ENCODE results near the gene MAP10. TPM values are rescaled to one million over a fixed set of nuclear protein-coding genes. Genes with fewer than 3 reads are reported as not detected.
"Not testable (repeated sequence)": the region's sequence is repeated elsewhere in the genome, so short reads cannot be mapped to it uniquely, and the experiment has no call there.

MAP10 gene
- total and polyA plus RNA-seq, 2 experiments from 2014 or later = 1.5 to 2.3 TPM

DNA sequence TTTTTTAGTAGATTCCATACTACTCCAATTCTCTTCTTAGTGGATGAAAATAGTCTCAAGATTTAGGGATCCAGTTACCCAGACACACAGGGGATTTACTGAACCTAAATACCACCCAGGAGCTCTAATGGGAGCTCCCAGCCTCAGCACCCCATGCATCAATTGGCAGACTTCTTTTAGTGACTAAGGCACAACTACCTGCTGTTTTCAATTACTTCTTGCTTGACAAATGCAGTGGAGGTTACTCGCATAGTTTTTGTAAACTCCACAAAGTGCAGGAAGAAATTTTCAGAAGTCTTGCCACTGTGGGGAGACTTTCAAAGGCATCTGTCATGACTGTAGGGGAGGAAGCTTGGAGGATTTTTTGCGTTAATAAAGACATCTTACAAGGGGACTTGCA lies 35.5 kb upstream of the MAP10 start:
- no peaks in the 10 kb centered on the region for H3K9me2 ChIP-seq (ENCODE audit: insufficient read depth)
- H3K27me3 ChIP-seq (replicated peaks; ENCODE audit: insufficient read depth) = no peaks in the 10 kb centered on the region
- no peak overlapping the region for H3K4me2 ChIP-seq (ENCODE audit: unreplicated experiment)
- peaks cover 16% of the 10 kb centered on the region; the same call in 1 of the 2 replicates for H3F3A ChIP-seq (ENCODE audit: insufficient read depth)
- H3K27ac ChIP-seq = no peak overlapping the region
- no peaks in the 10 kb centered on the region for H3K36me3 ChIP-seq (ENCODE audit: low read depth)
- H3K4me1 ChIP-seq (ENCODE audit: insufficient read depth) = peaks cover 11% of the 10 kb centered on the region
- TF ChIP-seq EZH2 (IDR thresholded peaks at IDR 0.05; ENCODE audit: insufficient read depth, poor library complexity, severe bottlenecking) = no peak
- H3K79me2 ChIP-seq (ENCODE audit: insufficient read depth) = no peaks in the 10 kb centered on the region
- no peak overlapping the region for H2AFZ ChIP-seq
- H3K9me3 ChIP-seq (ENCODE audit: low read depth) = no peaks in the 10 kb centered on the region
- in situ Hi-C loops (cut with MboI) = no loop called here
- no peak overlapping the region for H3K4me3 ChIP-seq
- WGBS, 2 experiments (ENCODE audit: low coverage in 1 of 2, low lambda C conversion rate in 2 of 2, missing lambda C conversion rate in 2 of 2) = 38 to 43% methylated on average over 2 of the region's 2 CpGs
- H3K9ac ChIP-seq = no peak overlapping the region
- H4K20me1 ChIP-seq (ENCODE audit: insufficient read depth) = no peaks in the 10 kb centered on the region
- peak; percentile 40 for DNase-seq

DNA sequence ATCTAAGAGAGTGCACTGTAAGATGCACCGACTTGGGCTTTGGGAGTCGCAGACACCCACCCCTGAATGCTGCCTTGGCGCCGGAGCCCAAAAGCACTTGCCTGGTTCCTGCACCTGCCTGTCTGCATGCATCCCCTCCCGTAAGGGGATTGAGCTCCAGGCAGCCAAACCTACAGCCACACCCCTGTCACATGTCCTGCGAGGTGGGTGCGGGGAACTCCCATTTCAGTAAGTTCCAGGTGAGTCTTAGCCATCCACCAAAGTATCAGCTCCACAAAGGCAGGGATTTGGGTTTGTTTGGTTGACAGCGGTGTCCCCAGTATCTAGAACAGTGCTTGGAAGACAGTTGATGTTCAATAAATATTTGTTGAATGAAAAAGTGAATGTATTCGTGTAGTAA lies 31.5 kb upstream of the MAP10 start:
- 85 to 91% methylated on average over 9 of the region's 9 CpGs for WGBS, 2 experiments (ENCODE audit: low coverage in 1 of 2, low lambda C conversion rate in 2 of 2, missing lambda C conversion rate in 2 of 2)
- H3K9me3 ChIP-seq (ENCODE audit: low read depth) = no peaks in the 10 kb centered on the region
- no peaks in the 10 kb centered on the region for H3K79me2 ChIP-seq (ENCODE audit: insufficient read depth)
- no peak overlapping the region for H3K9ac ChIP-seq
- DNase-seq = no peak
- H3K4me3 ChIP-seq = no peak overlapping the region
- H3K27me3 ChIP-seq (replicated peaks; ENCODE audit: insufficient read depth) = no peaks in the 10 kb centered on the region
- H3K36me3 ChIP-seq (ENCODE audit: low read depth) = no peaks in the 10 kb centered on the region
- TF ChIP-seq EZH2 (IDR thresholded peaks at IDR 0.05; ENCODE audit: insufficient read depth, poor library complexity, severe bottlenecking) = no peak
- TF ChIP-seq EZH2phosphoT487 (IDR thresholded peaks at IDR 0.05; ENCODE audit: insufficient read depth, low read depth) = no peak
- no peaks in the 10 kb centered on the region for H3K9me2 ChIP-seq (ENCODE audit: insufficient read depth)
- in situ Hi-C loops (cut with MboI) = no loop called here
- no peak overlapping the region for H2AFZ ChIP-seq
- no peak overlapping the region for H3K4me2 ChIP-seq (ENCODE audit: unreplicated experiment)
- H3K4me1 ChIP-seq (ENCODE audit: insufficient read depth) = no peaks in the 10 kb centered on the region
- no peak overlapping the region for H3K27ac ChIP-seq
- no peaks in the 10 kb centered on the region for H3F3A ChIP-seq (ENCODE audit: insufficient read depth)
- H4K20me1 ChIP-seq (ENCODE audit: insufficient read depth) = no peaks in the 10 kb centered on the region

DNA sequence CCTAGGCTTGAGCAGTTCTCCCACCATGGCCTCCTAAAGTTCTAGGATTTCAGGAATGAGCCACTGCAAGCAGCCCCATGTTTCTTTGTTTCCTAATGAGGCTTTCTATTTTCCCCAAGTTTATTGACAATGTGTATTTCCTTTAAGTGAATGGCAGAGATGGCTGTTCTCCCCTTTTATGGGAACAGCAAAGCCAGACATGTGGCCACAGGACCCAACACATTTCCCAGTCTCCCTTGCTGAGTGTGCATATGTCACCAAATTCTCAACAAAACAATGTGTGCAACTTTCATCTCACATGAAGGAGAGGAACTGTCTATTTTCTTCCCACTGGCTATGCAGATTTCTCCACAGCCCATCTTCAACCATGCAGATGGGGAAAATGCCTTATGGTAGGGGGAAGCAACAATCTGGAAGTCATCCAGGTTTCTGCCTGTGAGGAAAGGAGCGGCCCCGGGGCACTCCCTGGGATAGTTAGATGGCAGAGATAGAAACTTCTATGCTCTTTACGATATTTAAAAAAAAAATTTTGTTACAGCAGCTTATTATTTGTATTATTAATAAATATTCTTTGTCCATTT lies 28.6 kb upstream of the MAP10 start:
- Histone ChIP-seq H3K36me3 (ENCODE audit: low read depth) (no peaks in the 10 kb centered on the region), H3K4me3 (no peak overlapping the region), H3K9me3 (ENCODE audit: low read depth) (no peaks in the 10 kb centered on the region), H3K79me2 (ENCODE audit: insufficient read depth) (no peaks in the 10 kb centered on the region), H4K20me1 (ENCODE audit: insufficient read depth) (no peaks in the 10 kb centered on the region), H3K9me2 (ENCODE audit: insufficient read depth) (no peaks in the 10 kb centered on the region), H2AFZ (no peak overlapping the region), H3K4me1 (ENCODE audit: insufficient read depth) (no peaks in the 10 kb centered on the region), H3K27me3 (replicated peaks; ENCODE audit: insufficient read depth) (no peaks in the 10 kb centered on the region), H3K27ac (no peak overlapping the region), H3K9ac (no peak overlapping the region), H3K4me2 (ENCODE audit: unreplicated experiment) (no peak overlapping the region), H3F3A (ENCODE audit: insufficient read depth) (no peaks in the 10 kb centered on the region)
- in situ Hi-C loops (cut with MboI) = no loop called here
- no peak for TF ChIP-seq EZH2 (IDR thresholded peaks at IDR 0.05; ENCODE audit: insufficient read depth, poor library complexity, severe bottlenecking)
- TF ChIP-seq EZH2phosphoT487 (IDR thresholded peaks at IDR 0.05; ENCODE audit: insufficient read depth, low read depth) = no peak
- 77 to 79% methylated on average over 3 of the region's 3 CpGs for WGBS, 2 experiments (ENCODE audit: low coverage in 1 of 2, low lambda C conversion rate in 2 of 2, missing lambda C conversion rate in 2 of 2)
- no peak for DNase-seq

DNA sequence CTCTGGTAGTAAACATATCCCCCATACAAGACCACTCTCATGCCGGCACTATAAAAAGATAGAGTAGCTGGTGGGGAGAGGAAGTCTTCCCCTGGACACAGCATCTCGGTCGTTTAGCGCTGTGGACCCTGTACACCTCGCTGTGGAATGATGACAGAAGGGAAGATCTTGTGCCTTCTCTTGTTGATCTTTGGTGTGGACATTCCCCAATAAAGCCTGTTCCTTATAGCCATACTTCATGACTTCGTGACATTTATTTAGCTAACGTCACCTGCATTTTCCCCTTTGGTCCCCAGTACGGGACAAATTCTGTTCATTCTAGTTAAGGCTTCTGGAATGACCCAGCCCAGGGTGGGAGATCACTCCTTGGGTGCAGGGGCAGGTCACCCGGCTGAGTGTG lies 24.9 kb upstream of the MAP10 start:
- Histone ChIP-seq H2AFZ (no peak overlapping the region), H3K4me3 (no peak overlapping the region), H3K9me2 (ENCODE audit: insufficient read depth) (no peaks in the 10 kb centered on the region), H3K4me2 (ENCODE audit: unreplicated experiment) (no peak overlapping the region), H3K9ac (no peak overlapping the region), H3K27me3 (replicated peaks; ENCODE audit: insufficient read depth) (no peaks in the 10 kb centered on the region), H3K4me1 (ENCODE audit: insufficient read depth) (no peaks in the 10 kb centered on the region), H3K9me3 (ENCODE audit: low read depth) (no peaks in the 10 kb centered on the region), H3K79me2 (ENCODE audit: insufficient read depth) (no peaks in the 10 kb centered on the region), H3K27ac (no peak overlapping the region), H3F3A (ENCODE audit: insufficient read depth) (no peaks in the 10 kb centered on the region), H4K20me1 (ENCODE audit: insufficient read depth) (no peaks in the 10 kb centered on the region), H3K36me3 (ENCODE audit: low read depth) (no peaks in the 10 kb centered on the region)
- no peak for TF ChIP-seq EZH2phosphoT487 (IDR thresholded peaks at IDR 0.05; ENCODE audit: insufficient read depth, low read depth)
- no peak for TF ChIP-seq EZH2 (IDR thresholded peaks at IDR 0.05; ENCODE audit: insufficient read depth, poor library complexity, severe bottlenecking)
- WGBS, 2 experiments (ENCODE audit: low coverage in 1 of 2, low lambda C conversion rate in 2 of 2, missing lambda C conversion rate in 2 of 2) = 90 to 92% methylated on average over 9 of the region's 9 CpGs
- no peak for DNase-seq
- in situ Hi-C loops (cut with MboI) = no loop called here

DNA sequence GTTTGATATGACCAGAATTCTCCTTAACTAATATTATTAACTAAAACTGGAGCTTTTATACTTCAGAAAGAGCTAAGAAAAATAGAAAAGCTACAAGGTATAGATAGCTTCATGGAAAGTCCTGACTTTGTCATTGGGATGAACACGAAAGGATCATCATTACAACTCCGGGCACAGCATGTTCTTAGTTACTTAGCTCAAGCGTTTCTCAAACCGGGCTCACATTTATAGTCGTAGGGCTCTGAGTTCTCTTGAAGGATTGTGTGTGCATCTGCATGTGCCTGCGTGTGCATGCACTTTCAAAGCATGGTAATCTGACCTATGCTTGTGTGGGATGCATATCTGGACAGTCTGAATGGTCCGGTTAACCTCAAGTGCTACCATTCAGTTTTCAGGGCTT lies 20.4 kb upstream of the MAP10 start:
- no peak for DNase-seq
- in situ Hi-C loops (cut with MboI) = no loop called here
- 91% methylated on average over 7 of the region's 7 CpGs for WGBS, 2 experiments (ENCODE audit: low coverage in 1 of 2, low lambda C conversion rate in 2 of 2, missing lambda C conversion rate in 2 of 2)

DNA sequence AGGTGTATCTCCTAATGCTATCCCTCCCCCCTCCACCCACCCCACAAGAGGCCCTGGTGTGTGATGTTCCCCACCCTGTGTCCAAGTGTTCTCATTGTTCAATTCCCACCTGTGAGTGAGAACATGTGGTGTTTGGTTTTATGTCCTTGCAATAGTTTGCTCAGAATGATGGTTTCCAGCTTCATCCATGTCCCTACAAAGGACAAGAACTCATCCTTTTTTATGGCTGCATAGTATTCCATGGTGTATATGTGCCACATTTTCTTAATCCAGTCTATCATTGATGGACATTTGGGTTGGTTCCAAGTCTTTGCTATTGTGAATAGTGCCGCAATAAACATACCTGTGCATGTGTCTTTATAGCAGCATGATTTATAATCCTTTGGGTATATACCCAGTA lies 19.6 kb upstream of the MAP10 start:
- H3K9me3 ChIP-seq (ENCODE audit: low read depth); H3K36me3 ChIP-seq (ENCODE audit: low read depth); H3K4me1 ChIP-seq (ENCODE audit: insufficient read depth); H3K4me3 ChIP-seq; DNase-seq; H3K27ac ChIP-seq; H3F3A ChIP-seq (ENCODE audit: insufficient read depth); H3K4me2 ChIP-seq (ENCODE audit: unreplicated experiment); H4K20me1 ChIP-seq (ENCODE audit: insufficient read depth); H3K27me3 ChIP-seq (replicated peaks; ENCODE audit: insufficient read depth); H3K9me2 ChIP-seq (ENCODE audit: insufficient read depth); H3K9ac ChIP-seq; H2AFZ ChIP-seq; in situ Hi-C loops (cut with MboI); H3K79me2 ChIP-seq (ENCODE audit: insufficient read depth): not testable (repeated sequence)
- WGBS, 2 experiments (ENCODE audit: low coverage in 1 of 2, low lambda C conversion rate in 2 of 2, missing lambda C conversion rate in 2 of 2) = 75 to 86% methylated on average over 1 of the region's 1 CpG

More for the DNA sequence above, 20.4 kb upstream of the MAP10 start:
- Histone ChIP-seq H3K4me1 (ENCODE audit: insufficient read depth) (no peaks in the 10 kb centered on the region), H3K36me3 (ENCODE audit: low read depth) (no peaks in the 10 kb centered on the region), H3K4me2 (ENCODE audit: unreplicated experiment) (no peak overlapping the region), H4K20me1 (ENCODE audit: insufficient read depth) (no peaks in the 10 kb centered on the region), H3K9ac (no peak overlapping the region), H3K4me3 (no peak overlapping the region), H3F3A (ENCODE audit: insufficient read depth) (no peaks in the 10 kb centered on the region), H3K9me3 (ENCODE audit: low read depth) (no peaks in the 10 kb centered on the region), H3K9me2 (ENCODE audit: insufficient read depth) (no peaks in the 10 kb centered on the region), H3K27me3 (replicated peaks; ENCODE audit: insufficient read depth) (no peaks in the 10 kb centered on the region), H3K27ac (no peak overlapping the region), H2AFZ (no peak overlapping the region), H3K79me2 (ENCODE audit: insufficient read depth) (no peaks in the 10 kb centered on the region)
- no peak for TF ChIP-seq EZH2phosphoT487 (IDR thresholded peaks at IDR 0.05; ENCODE audit: insufficient read depth, low read depth)
- no peak for TF ChIP-seq EZH2 (IDR thresholded peaks at IDR 0.05; ENCODE audit: insufficient read depth, poor library complexity, severe bottlenecking)

All from GM23248 (cell line).